Inflammatory macrophage treated with lipopolysaccharide for 1 hour (primary cell): ENCODE measurements around the gene SUV39H1.
A peak's percentile ranks its signal among the peaks of the same experiment; 100 is the strongest.
"Not testable (repeated sequence)": the region's sequence is repeated elsewhere in the genome, so short reads cannot be mapped to it uniquely, and the experiment has no call there.

Experiments used
- DNase-seq, 2 donors: peaks; one replicate each; pipeline ENCODE4 v3.0.0-alpha.2; 2020 to 2022

SUV39H1 gene

GRCh38 chrX:48689208-48689920, 7.2 kb upstream of the SUV39H1 start:
- no peak for DNase-seq

DNA sequence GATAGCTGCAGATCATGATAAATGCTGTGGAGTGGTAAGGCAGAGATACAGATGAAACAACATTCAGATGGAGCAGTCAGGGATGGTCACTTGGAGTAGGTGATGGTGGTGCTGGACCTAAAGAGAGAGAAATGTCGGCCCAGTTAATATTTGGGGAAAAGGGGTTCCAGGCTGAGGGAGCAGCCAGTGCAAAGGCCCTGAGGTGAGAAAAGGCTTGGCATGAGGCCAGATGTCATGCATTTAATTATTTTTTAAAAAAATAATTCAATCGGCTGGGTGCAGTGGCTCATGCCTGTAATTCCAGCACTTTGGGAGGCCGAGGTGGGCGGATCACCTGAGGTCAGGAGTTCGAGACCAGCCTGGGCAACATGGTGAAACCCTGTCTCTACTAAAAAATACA, 4.8 kb upstream of the SUV39H1 start:
- not testable (repeated sequence) for DNase-seq

GRCh38 chrX:48694776-48695533, 1.6 kb upstream of the SUV39H1 start:
- no peak for DNase-seq

DNA sequence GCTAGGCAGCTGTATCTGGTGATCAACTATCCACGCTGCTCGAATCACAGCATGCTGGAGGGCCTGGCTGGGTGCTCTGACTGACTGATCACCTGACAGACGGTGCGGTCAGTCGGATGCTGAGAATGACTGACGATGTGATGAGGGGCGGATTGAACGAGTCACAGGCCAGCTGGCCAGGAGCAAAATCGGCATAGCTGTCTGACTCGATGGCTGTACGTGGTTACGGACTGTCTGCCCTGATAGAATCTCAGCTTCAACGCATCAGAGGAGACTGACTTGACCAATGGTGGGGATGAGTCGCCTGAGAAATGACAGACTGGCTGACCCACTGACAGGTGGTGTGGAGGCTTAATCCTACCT, 1.0 kb upstream of the SUV39H1 start:
- no peak for DNase-seq

GRCh38 chrX:48695925-48696300, 621 bp upstream of the SUV39H1 start:
- no peak for DNase-seq

DNA sequence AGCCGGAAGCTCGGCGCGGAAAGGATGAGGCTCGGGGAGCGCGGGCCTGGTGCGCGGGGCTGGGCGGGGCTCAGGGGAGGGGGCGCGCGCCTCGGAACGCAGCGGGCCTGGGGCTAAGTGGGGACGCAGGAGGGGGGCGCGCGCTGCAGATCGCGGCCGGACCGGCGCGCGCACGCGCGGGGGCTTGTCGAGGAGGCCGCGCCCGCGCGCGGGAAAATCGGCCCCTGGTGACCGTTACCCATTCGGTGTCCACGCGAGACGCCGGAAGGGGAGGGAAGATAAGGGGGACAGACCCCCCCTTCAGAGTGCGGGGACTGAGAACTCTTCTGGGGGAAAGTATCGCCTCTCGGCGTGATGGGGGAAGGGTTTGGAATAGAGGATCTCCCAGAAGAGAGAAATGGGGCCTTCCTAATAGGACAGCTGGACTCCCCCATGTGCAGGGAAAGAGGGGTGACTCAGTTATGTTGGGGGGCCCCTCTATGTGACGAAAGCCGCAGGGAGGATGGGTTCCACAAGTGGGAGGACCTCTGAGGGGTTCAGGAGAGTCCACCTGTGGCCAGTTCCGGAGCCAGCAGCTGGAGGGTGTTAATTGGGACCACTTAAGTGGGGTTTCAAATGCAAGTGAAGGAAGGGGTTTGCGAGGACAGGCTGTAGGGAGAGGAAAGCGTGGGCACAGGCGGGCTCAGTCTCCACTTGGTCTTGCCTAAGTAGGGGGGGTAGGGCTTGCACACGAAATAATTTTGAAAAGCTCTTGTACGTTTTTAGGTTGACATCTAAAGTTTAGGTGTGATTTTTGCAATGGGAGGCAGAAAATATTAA, 584 bp downstream of the SUV39H1 start:
- DNase-seq, result peak in 1 of 2 donors; percentile 12

- no peak for DNase-seq
These were observed 1.8 kb downstream of the SUV39H1 start for GRCh38 chrX:48698306-48698705.

DNA sequence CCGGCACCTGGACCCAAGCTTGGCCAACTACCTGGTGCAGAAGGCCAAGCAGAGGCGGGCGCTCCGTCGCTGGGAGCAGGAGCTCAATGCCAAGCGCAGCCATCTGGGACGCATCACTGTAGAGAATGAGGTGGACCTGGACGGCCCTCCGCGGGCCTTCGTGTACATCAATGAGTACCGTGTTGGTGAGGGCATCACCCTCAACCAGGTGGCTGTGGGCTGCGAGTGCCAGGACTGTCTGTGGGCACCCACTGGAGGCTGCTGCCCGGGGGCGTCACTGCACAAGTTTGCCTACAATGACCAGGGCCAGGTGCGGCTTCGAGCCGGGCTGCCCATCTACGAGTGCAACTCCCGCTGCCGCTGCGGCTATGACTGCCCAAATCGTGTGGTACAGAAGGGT, 3.7 kb downstream of the SUV39H1 start:
- DNase-seq, result no peak

DNA sequence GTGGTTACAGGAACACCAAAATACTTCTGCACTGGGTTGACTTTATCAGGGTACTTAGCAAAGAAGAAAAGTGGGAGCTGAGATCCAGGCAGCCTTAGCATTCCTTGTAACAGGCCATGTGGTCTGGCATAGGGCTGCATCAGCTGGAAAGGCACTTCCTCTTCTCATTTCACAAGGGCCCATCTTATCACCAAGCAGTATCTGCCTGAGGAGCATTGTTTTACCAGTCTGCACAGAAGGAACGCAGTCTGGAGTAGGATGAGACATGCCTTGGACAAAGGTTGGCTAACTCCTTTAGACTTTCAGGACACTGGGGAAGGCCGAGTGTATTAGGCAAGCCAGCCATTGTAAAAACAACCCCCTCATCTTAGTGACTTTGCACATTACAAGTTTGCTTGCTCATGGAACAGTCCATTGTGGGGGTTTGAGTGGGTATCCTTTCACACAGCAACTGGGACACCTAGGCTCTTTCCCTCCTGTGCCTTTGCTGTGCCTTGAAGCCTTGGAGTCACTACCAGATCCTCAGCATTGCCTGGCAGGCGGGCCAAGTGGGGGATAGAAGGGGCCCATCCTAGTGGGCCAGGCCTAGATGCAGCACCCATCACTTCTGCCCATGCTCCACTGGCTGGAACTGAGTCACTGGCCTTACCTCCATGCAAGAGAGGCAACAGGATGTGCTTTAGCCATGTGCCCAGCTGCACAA, 4.6 kb downstream of the SUV39H1 start:
- DNase-seq, result no peak

GRCh38 chrX:48702032-48702431, 5.5 kb downstream of the SUV39H1 start:
- no peak for DNase-seq

DNA sequence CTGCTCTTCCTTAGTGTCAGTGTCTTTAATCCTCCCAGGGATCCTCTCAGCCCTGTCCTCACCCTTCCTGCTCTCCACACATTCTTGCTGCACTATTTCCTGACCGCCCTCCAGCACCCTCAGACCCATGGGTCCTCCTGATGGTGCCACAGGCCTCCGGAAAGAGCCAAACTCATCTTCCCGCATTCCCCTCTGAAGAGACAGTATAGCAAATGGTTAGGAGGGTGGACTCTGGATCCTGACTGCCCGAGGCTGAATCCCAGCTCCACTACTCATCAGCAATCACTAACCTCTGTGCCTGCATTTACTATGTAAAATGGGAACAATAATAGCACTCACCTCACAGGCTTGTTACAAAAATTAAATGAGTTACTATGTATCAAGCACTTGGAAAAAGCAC, 6.2 kb downstream of the SUV39H1 start:
- no peak for DNase-seq

- no peak for DNase-seq
These were observed 6.7 kb downstream of the SUV39H1 start for GRCh38 chrX:48703228-48703627.

DNA sequence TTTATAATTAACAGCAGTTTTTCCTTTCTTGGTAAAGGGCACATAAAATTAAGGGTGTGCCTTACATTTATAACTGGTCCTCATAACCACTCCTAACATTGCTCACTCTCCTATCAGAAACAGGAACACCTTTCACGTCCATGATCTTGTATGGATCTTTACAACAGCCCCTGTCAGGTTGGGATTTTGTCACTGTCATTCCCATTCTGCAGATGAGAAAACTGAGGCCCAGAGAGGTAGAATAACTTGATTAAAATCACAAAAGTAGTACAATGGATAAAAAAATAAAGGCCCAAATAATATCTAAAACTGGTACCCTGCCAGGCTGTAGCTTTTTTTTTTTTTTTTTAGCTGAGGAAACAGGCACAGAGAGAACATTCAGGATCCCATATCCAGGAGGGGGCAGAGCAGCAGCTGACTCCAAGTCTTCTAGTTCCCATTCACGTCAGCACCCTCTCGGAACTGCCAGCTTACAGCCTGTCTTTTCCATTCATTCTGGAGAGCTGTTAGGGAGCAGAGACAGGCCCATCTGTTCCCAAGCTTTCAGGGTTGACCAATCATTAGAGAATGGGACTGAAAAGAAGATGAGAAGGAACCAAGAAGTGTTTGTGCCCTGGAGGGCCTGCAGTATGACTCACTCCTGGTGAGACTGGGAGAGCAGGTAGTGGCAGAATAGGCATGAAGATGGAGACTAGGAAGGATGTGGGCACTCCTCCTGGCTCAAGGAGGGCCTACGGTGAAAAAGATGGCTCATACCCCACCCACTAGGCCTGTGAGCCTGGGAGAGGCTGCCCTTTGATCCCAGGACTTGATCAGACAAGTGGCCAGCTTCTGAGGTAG, 7.3 kb downstream of the SUV39H1 start:
- DNase-seq, result no peak

GRCh38 chrX:48705871-48706270, 9.3 kb downstream of the SUV39H1 start:
- DNase-seq, result no peak

DNA sequence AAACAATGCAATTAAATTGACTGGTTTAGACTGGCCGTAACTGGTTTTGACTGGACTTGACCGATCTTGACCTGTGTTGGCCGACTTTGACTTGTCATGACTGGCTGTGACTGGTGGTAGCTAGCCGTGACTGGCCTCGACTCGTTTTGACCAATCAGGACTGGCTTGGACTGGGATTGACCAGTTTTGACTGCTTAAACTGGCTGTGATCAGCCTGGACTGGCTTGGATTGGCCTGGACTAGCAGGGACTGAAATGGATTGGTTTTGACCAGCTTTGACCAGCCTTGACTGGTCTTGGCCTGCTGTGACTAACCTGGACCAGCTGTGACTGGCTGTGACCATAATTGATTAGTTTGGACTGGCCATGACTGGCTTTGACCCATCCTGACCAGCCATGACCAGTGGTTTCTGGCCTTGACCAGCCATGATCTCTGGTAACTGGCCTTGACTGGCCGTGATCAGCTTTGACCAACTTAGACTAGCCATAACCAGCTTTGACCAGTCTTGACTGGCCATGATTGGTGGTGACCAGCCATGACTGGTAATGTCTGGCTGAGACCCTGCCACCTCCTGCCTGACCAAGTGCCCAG, 13.1 kb downstream of the SUV39H1 start:
- no peak for DNase-seq

GRCh38 chrX:48711162-48711928, 14.8 kb downstream of the SUV39H1 start:
- no peak for DNase-seq

DNA sequence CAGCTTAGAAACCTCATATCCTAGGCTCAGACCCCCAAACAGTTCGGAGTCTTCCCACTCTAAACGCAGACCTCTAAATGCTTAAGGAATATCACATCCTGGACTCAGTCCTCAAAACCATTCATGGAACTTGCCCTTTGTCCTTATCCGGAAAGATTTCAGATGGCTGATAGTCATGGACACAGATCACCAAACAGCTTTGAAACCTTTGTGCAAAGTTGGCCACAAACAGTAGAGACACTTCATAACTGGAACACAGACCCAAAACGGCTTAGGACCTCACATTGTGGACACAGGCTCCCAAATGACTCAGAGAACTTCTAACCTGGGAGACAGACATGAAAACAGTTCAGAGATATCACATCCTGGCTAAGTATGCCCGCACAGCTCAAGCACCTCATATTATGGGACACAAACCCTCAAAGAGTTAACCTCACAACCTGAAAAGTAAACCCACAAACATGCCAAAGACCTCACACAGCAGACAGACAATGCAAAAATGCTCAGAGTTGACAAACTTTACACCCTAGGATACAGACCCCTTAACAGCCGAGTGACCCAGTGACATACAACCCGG, 15.5 kb downstream of the SUV39H1 start:
- no peak for DNase-seq

GRCh38 chrX:48713847-48714246, 17.3 kb downstream of the SUV39H1 start:
- DNase-seq, result no peak

GRCh38 chrX:48714573-48714972, 18.0 kb downstream of the SUV39H1 start:
- no peak for DNase-seq

- no peak for DNase-seq
These were observed 18.5 kb downstream of the SUV39H1 start for GRCh38 chrX:48715072-48715471.
